Mesenchymal stem cell (in vitro differentiated cells and primary cell): ENCODE data around the gene SRSF8.

ENCODE experiments used
- DNase-seq: peaks from one replicate; pipeline ENCODE4 v3.0.0-alpha.2; 2013
- H2AFZ ChIP-seq: one replicate; pipeline ENCODE4 v1.6.1; 2013; ENCODE audit warnings: low read depth, mild to moderate bottlenecking, control low read depth, inconsistent platforms, low read length, moderate library complexity
- H2AK5ac ChIP-seq: 2 replicates; pipeline ENCODE4 v1.6.1; 2013; ENCODE audit warnings: low read length, moderate library complexity, mild to moderate bottlenecking, inconsistent platforms; ENCODE audit not compliant: severe bottlenecking
- H2BK120ac ChIP-seq: one replicate; pipeline ENCODE4 v1.6.1; 2013; ENCODE audit warnings: low read depth, mild to moderate bottlenecking, inconsistent platforms, low read length, moderate library complexity
- H2BK12ac ChIP-seq, 2 experiments: one replicate each; pipeline ENCODE4 v1.6.1; 2013; ENCODE audit warnings: inconsistent platforms in 2 of 2, low read length in 2 of 2, mild to moderate bottlenecking in 2 of 2, moderate library complexity in 2 of 2, control low read depth in 1 of 2
- H2BK15ac ChIP-seq: one replicate; pipeline ENCODE4 v1.6.1; 2013; ENCODE audit warnings: mild to moderate bottlenecking, low read depth, inconsistent platforms; ENCODE audit not compliant: poor library complexity, severe bottlenecking
- H2BK5ac ChIP-seq: 2 replicates; pipeline ENCODE4 v1.6.1; 2013; ENCODE audit warnings: low read depth, mild to moderate bottlenecking, low read length, control low read depth, inconsistent platforms; ENCODE audit not compliant: poor library complexity, severe bottlenecking
- H3K14ac ChIP-seq, 2 experiments: one replicate each; pipeline ENCODE4 v1.6.1; 2013; ENCODE audit warnings: inconsistent platforms in 2 of 2, low read length in 2 of 2, control low read depth in 1 of 2, mild to moderate bottlenecking in 1 of 2, moderate library complexity in 1 of 2
- H3K18ac ChIP-seq, 2 experiments: one replicate each; pipeline ENCODE4 v1.6.1; 2013; ENCODE audit warnings: inconsistent platforms in 2 of 2, low read length in 2 of 2, control low read depth in 1 of 2, low read depth in 1 of 2, mild to moderate bottlenecking in 1 of 2
- H3K23ac ChIP-seq, 2 experiments: one replicate each; pipeline ENCODE4 v1.6.1; 2013; ENCODE audit warnings: inconsistent platforms in 2 of 2, low read length in 2 of 2, mild to moderate bottlenecking in 2 of 2, moderate library complexity in 2 of 2, control low read depth in 1 of 2
- H3K27ac ChIP-seq: 2 replicates; pipeline ENCODE4 v1.5.1; 2013; ENCODE audit warnings: mild to moderate bottlenecking, moderate library complexity, low read length, control low read depth, inconsistent platforms; ENCODE audit not compliant: poor library complexity, severe bottlenecking
- H3K27me3 ChIP-seq, 2 experiments: 2 replicates each; pipeline versions ENCODE4 v1.6.1 to v1.7.0; 2013; ENCODE audit warnings: low read length in 2 of 2, mild to moderate bottlenecking in 2 of 2, moderate library complexity in 2 of 2, control low read depth in 1 of 2, inconsistent platforms in 1 of 2; ENCODE audit not compliant: control insufficient read depth in 1 of 2, insufficient read depth in 1 of 2
- H3K36me3 ChIP-seq, 2 experiments: 2 replicates each; pipeline versions ENCODE4 v1.6.1 to v1.7.0; 2013; ENCODE audit warnings: low read length in 2 of 2, control low read depth in 1 of 2, inconsistent platforms in 1 of 2, low read depth in 1 of 2, mild to moderate bottlenecking in 1 of 2; ENCODE audit not compliant: insufficient read depth in 2 of 2, control insufficient read depth in 1 of 2
- H3K4ac ChIP-seq, 2 experiments: one replicate each; pipeline ENCODE4 v1.6.1; 2013; ENCODE audit warnings: inconsistent platforms in 2 of 2, low read length in 2 of 2, mild to moderate bottlenecking in 2 of 2, moderate library complexity in 2 of 2, control low read depth in 1 of 2, low read depth in 1 of 2
- H3K4me1 ChIP-seq: 2 replicates; pipeline ENCODE4 v1.6.1; 2013; ENCODE audit warnings: low read depth, low read length, control low read depth; ENCODE audit not compliant: control insufficient read depth, insufficient read depth
- H3K4me2 ChIP-seq: 2 replicates; pipeline ENCODE4 v1.6.1; 2013; ENCODE audit warnings: low read length, mild to moderate bottlenecking, inconsistent platforms; ENCODE audit not compliant: poor library complexity, severe bottlenecking
- H3K4me3 ChIP-seq, 2 experiments: 2 replicates each; pipeline versions ENCODE4 v1.5.1 to v1.7.0; 2013; ENCODE audit warnings: low read length in 2 of 2, mild to moderate bottlenecking in 2 of 2, control low read depth in 1 of 2, low read depth in 1 of 2; ENCODE audit not compliant: insufficient read depth in 1 of 2
- H3K79me1 ChIP-seq: replicated peaks from 2 replicates; pipeline ENCODE4 v1.6.1; 2013; ENCODE audit warnings: mild to moderate bottlenecking, control low read depth, low read length, inconsistent platforms; ENCODE audit not compliant: poor library complexity, severe bottlenecking
- H3K9ac ChIP-seq: 2 replicates; pipeline ENCODE4 v1.7.0; 2013; ENCODE audit warnings: mild to moderate bottlenecking, low read length, moderate library complexity
- H3K9me3 ChIP-seq: 2 replicates; pipeline ENCODE4 v1.7.0; 2013; ENCODE audit warnings: mild to moderate bottlenecking, low read length; ENCODE audit not compliant: control insufficient read depth
- H4K8ac ChIP-seq: one replicate; pipeline ENCODE4 v1.6.1; 2013; ENCODE audit warnings: inconsistent platforms, mild to moderate bottlenecking, low read length, moderate library complexity
- H4K91ac ChIP-seq: one replicate; pipeline ENCODE4 v1.6.1; 2013; ENCODE audit warnings: mild to moderate bottlenecking, low read length, inconsistent platforms
- WGBS: methylation state at CpG from one replicate; pipeline ENCODE4 v1.1.7; 2013; ENCODE audit warnings: mixed read lengths; 5-methylcytosine and 5-hydroxymethylcytosine counted together

Gene SRSF8

GRCh38 chr11:95092549-95093324, 26.0 kb downstream of the SRSF8 start:
- H3K4ac ChIP-seq, result peak overlapping the region in 1 of 2 experiments; percentile 84
- H3K27ac ChIP-seq, result peak overlapping the region; percentile 33
- H2AFZ ChIP-seq, result no peak overlapping the region
- no peaks in the 10 kb centered on the region for H3K9me3 ChIP-seq
- no peak overlapping the region for H2BK120ac ChIP-seq
- no peaks in the 10 kb centered on the region for H3K36me3 ChIP-seq
- no peak overlapping the region for H2BK15ac ChIP-seq
- H3K4me3 ChIP-seq, result no peak overlapping the region
- peak overlapping the region in 1 of 2 experiments; percentile 30 for H3K14ac ChIP-seq
- peak overlapping the region; percentile 3 for H3K9ac ChIP-seq
- peak overlapping the region; percentile 52 for H4K8ac ChIP-seq
- no peak overlapping the region for H3K23ac ChIP-seq
- no peak overlapping the region for H3K4me2 ChIP-seq
- H3K79me1 ChIP-seq, result peaks cover 7% of the 10 kb centered on the region
- 5% methylated on average over 3 of the region's 5 CpGs for WGBS
- no peak overlapping the region for H2BK5ac ChIP-seq
- peak; percentile 86 for DNase-seq
- H4K91ac ChIP-seq, result peak overlapping the region; percentile 34
- peak overlapping the region; percentile 28 to 91 for H2BK12ac ChIP-seq
- H3K4me1 ChIP-seq, result peaks cover 13% of the 10 kb centered on the region
- peak overlapping the region; percentile 48 to 80 for H3K18ac ChIP-seq
- no peak overlapping the region for H2AK5ac ChIP-seq
- H3K27me3 ChIP-seq, result no peaks in the 10 kb centered on the region

GRCh38 chr11:95093548-95093947, 26.8 kb downstream of the SRSF8 start:
- Histone ChIP-seq H3K27ac (no peak overlapping the region), H2BK15ac (no peak overlapping the region), H2AFZ (no peak overlapping the region), H3K27me3 (no peaks in the 10 kb centered on the region), H3K14ac (no peak overlapping the region), H3K9ac (peak overlapping the region; percentile 3), H3K4me2 (no peak overlapping the region), H3K9me3 (no peaks in the 10 kb centered on the region), H3K4me1 (peaks cover 13% of the 10 kb centered on the region), H3K36me3 (no peaks in the 10 kb centered on the region), H3K18ac (no peak overlapping the region), H3K4me3 (no peak overlapping the region), H3K4ac (no peak overlapping the region), H3K79me1 (peaks cover 7% of the 10 kb centered on the region), H2BK120ac (no peak overlapping the region), H4K8ac (no peak overlapping the region), H4K91ac (no peak overlapping the region), H2AK5ac (no peak overlapping the region), H3K23ac (no peak overlapping the region), H2BK5ac (no peak overlapping the region), H2BK12ac (no peak overlapping the region)
- 100% methylated on average over 3 of the region's 3 CpGs for WGBS
- no peak for DNase-seq

GRCh38 chr11:95095858-95096587, 29.3 kb downstream of the SRSF8 start:
- no peaks in the 10 kb centered on the region for H3K27me3 ChIP-seq
- no peak overlapping the region for H2BK12ac ChIP-seq
- no peak overlapping the region for H4K91ac ChIP-seq
- H2BK15ac ChIP-seq, result no peak overlapping the region
- no peak overlapping the region for H3K4me2 ChIP-seq
- peak overlapping the region; percentile 72 for H3K9ac ChIP-seq
- no peak overlapping the region for H2AFZ ChIP-seq
- H3K14ac ChIP-seq, result no peak overlapping the region
- 64% methylated on average over 2 of the region's 4 CpGs for WGBS
- no peaks in the 10 kb centered on the region for H3K9me3 ChIP-seq
- no peak overlapping the region for H2BK120ac ChIP-seq
- H3K36me3 ChIP-seq, result no peaks in the 10 kb centered on the region
- no peak overlapping the region for H2AK5ac ChIP-seq
- no peak overlapping the region for H3K18ac ChIP-seq
- H3K79me1 ChIP-seq, result peaks cover 5% of the 10 kb centered on the region
- no peak overlapping the region for H4K8ac ChIP-seq
- DNase-seq, result peak; percentile 45
- H2BK5ac ChIP-seq, result no peak overlapping the region
- no peak overlapping the region for H3K4ac ChIP-seq
- H3K4me1 ChIP-seq, result peaks cover 9% of the 10 kb centered on the region
- no peak overlapping the region for H3K23ac ChIP-seq
- no peak overlapping the region for H3K27ac ChIP-seq
- H3K4me3 ChIP-seq, result peak overlapping the region in 1 of 2 experiments; percentile 17

- Histone ChIP-seq H3K27me3 (no peaks in the 10 kb centered on the region), H3K18ac (no peak overlapping the region), H2BK5ac (no peak overlapping the region), H3K79me1 (peaks cover 3% of the 10 kb centered on the region), H3K4me3 (no peak overlapping the region), H3K9me3 (no peaks in the 10 kb centered on the region), H3K23ac (no peak overlapping the region), H3K36me3 (no peaks in the 10 kb centered on the region), H3K27ac (no peak overlapping the region), H3K9ac (no peak overlapping the region), H3K4ac (no peak overlapping the region), H3K4me1 (peaks cover 9% of the 10 kb centered on the region), H4K8ac (no peak overlapping the region), H2BK15ac (no peak overlapping the region), H3K4me2 (no peak overlapping the region), H4K91ac (no peak overlapping the region), H2BK120ac (no peak overlapping the region), H2BK12ac (no peak overlapping the region), H3K14ac (no peak overlapping the region), H2AFZ (no peak overlapping the region), H2AK5ac (no peak overlapping the region)
- 76% methylated on average over 3 of the region's 3 CpGs for WGBS
- DNase-seq, result no peak
These were observed 30.5 kb downstream of the SRSF8 start for GRCh38 chr11:95097209-95097608.
